Astrocyte (in vitro differentiated cells and primary cell): ENCODE measurements around the gene SEMA3F. TPM values are rescaled to one million over a fixed set of nuclear protein-coding genes. Genes with fewer than 3 reads are reported as not detected.

ENCODE experiments used
- DNase-seq: peaks from one replicate; pipeline ENCODE4 v3.0.0-alpha.2; 2010; ENCODE audit warnings: low read depth
- FAIRE-seq: peaks from 2 replicates; lab custom pipeline; 2011; peaks lifted over from hg19 to GRCh38; lab: Jason Lieb, UNC
- H2AFZ ChIP-seq: 2 replicates; pipeline ENCODE4 v1.6.0; 2012; ENCODE audit warnings: low read depth, low read length, inconsistent platforms
- H3K27ac ChIP-seq: 2 replicates; pipeline ENCODE4 v1.5.1; 2011; ENCODE audit warnings: low read depth, low read length, inconsistent platforms
- H3K27me3 ChIP-seq: 2 replicates; pipeline ENCODE4 v1.6.0; 2011; ENCODE audit warnings: low read length, inconsistent platforms; ENCODE audit not compliant: insufficient read depth
- H3K36me3 ChIP-seq: 2 replicates; pipeline ENCODE4 v1.5.1; 2011; ENCODE audit warnings: low read length, inconsistent platforms; ENCODE audit not compliant: insufficient read depth
- H3K4me1 ChIP-seq: 2 replicates; pipeline ENCODE4 v1.5.1; 2011; ENCODE audit warnings: low read length, inconsistent platforms; ENCODE audit not compliant: insufficient read depth
- H3K4me2 ChIP-seq: 2 replicates; pipeline ENCODE4 v1.6.0; 2012; ENCODE audit warnings: low read length, inconsistent platforms
- H3K4me3 ChIP-seq: 2 replicates; pipeline ENCODE4 v1.5.1; 2011; ENCODE audit warnings: low read depth, mild to moderate bottlenecking, low read length, inconsistent platforms; ENCODE audit not compliant: insufficient read depth
- H3K79me2 ChIP-seq: 2 replicates; pipeline ENCODE4 v1.6.0; 2012; ENCODE audit warnings: mild to moderate bottlenecking, low read length, inconsistent platforms; ENCODE audit not compliant: insufficient read depth
- H3K9ac ChIP-seq: 2 replicates; pipeline ENCODE4 v1.6.0; 2012; ENCODE audit warnings: mild to moderate bottlenecking, low read length, inconsistent platforms
- H3K9me3 ChIP-seq: 2 replicates; pipeline ENCODE4 v1.5.1; 2012; ENCODE audit warnings: low read depth, mild to moderate bottlenecking, low read length, inconsistent platforms; ENCODE audit not compliant: insufficient read depth
- H4K20me1 ChIP-seq: 2 replicates; pipeline ENCODE4 v1.6.0; 2012; ENCODE audit warnings: low read length, inconsistent platforms; ENCODE audit not compliant: insufficient read depth
- H3K27ac Mint-ChIP-seq: one replicate; pipeline ENCODE4 v1.8.0; 2021; ENCODE audit warnings: mild to moderate bottlenecking, mixed read lengths; ENCODE audit not compliant: unreplicated experiment
- H3K27me3 Mint-ChIP-seq: one replicate; pipeline ENCODE4 v1.8.0; 2021; ENCODE audit warnings: low read depth, mixed read lengths; ENCODE audit not compliant: unreplicated experiment
- H3K36me3 Mint-ChIP-seq: one replicate; pipeline ENCODE4 v1.8.0; 2021; ENCODE audit warnings: low read depth, mixed read lengths; ENCODE audit not compliant: unreplicated experiment
- H3K4me1 Mint-ChIP-seq: one replicate; pipeline ENCODE4 v1.8.0; 2021; ENCODE audit warnings: low read depth, mixed read lengths; ENCODE audit not compliant: unreplicated experiment
- H3K4me3 Mint-ChIP-seq: one replicate; pipeline ENCODE4 v1.8.0; 2021; ENCODE audit warnings: mild to moderate bottlenecking, moderate library complexity, mixed read lengths; ENCODE audit not compliant: unreplicated experiment
- H3K9me3 Mint-ChIP-seq: one replicate; pipeline ENCODE4 v1.8.0; 2021; ENCODE audit warnings: mild to moderate bottlenecking, mixed read lengths; ENCODE audit not compliant: unreplicated experiment
- CTCF ChIP-seq: IDR thresholded peaks from 2 replicates; pipeline ENCODE4 v1.5.1; 2011; ENCODE audit warnings: low read depth, mild to moderate bottlenecking, inconsistent platforms, low read length, moderate library complexity; ENCODE audit not compliant: insufficient read depth
- EZH2 ChIP-seq: IDR thresholded peaks from 2 replicates; pipeline ENCODE4 v1.6.1; 2012; ENCODE audit warnings: mild to moderate bottlenecking, low read length, inconsistent platforms; ENCODE audit not compliant: insufficient read depth
- total RNA-seq: library from RNA; stranded (reverse); gene quantifications from 2 replicates; pipeline ENCODE4 v1.2.1, GENCODE V29; 2021

SEMA3F gene
- total RNA-seq, 1 donor from 2014 or later = 6.6 TPM

GRCh38 chr3:50138266-50139200 is 16.6 kb upstream of the SEMA3F start:
- Mint-ChIP-seq H3K4me3 (no peak overlapping the region), H3K27me3 (peaks cover 43% of the 10 kb centered on the region), H3K27ac (no peak overlapping the region), H3K36me3 (no peaks in the 10 kb centered on the region), H3K9me3 (no peaks in the 10 kb centered on the region), H3K4me1 (peaks cover 3% of the 10 kb centered on the region)
- H3K79me2 ChIP-seq = no peaks in the 10 kb centered on the region
- no peaks in the 10 kb centered on the region for H3K27me3 ChIP-seq
- FAIRE-seq = no peak
- H4K20me1 ChIP-seq = no peaks in the 10 kb centered on the region
- no peaks in the 10 kb centered on the region for H3K9me3 ChIP-seq
- no peak overlapping the region for H3K9ac ChIP-seq
- no peak overlapping the region for H3K4me3 ChIP-seq
- no peak overlapping the region for H3K27ac ChIP-seq
- H3K4me1 ChIP-seq = peaks cover 8% of the 10 kb centered on the region
- TF ChIP-seq EZH2 (no peak), CTCF (no peak)
- peak overlapping the region; percentile 64 for H3K4me2 ChIP-seq
- no peak for DNase-seq
- H2AFZ ChIP-seq = peak overlapping the region; percentile 46
- H3K36me3 ChIP-seq = no peaks in the 10 kb centered on the region

- Histone ChIP-seq H3K4me1 (peaks cover 8% of the 10 kb centered on the region), H3K27ac (no peak overlapping the region), H4K20me1 (no peaks in the 10 kb centered on the region), H3K4me3 (no peak overlapping the region), H3K36me3 (no peaks in the 10 kb centered on the region), H3K9ac (no peak overlapping the region), H3K4me2 (peak overlapping the region; percentile 64), H2AFZ (no peak overlapping the region), H3K79me2 (no peaks in the 10 kb centered on the region), H3K9me3 (no peaks in the 10 kb centered on the region), H3K27me3 (no peaks in the 10 kb centered on the region)
- FAIRE-seq = no peak
- TF ChIP-seq CTCF = no peak
- no peak for TF ChIP-seq EZH2
- Mint-ChIP-seq H3K36me3 (no peaks in the 10 kb centered on the region), H3K9me3 (no peaks in the 10 kb centered on the region), H3K4me3 (no peak overlapping the region), H3K4me1 (peaks cover 3% of the 10 kb centered on the region), H3K27me3 (peaks cover 38% of the 10 kb centered on the region), H3K27ac (no peak overlapping the region)
- no peak for DNase-seq
Measured at GRCh38 chr3:50139308-50139707, 15.8 kb upstream of the SEMA3F start.
